HCT116 (cell line): Measurements from ENCODE around the gene HOTAIR. TPM values are rescaled to one million over a fixed set of nuclear protein-coding genes. Genes with fewer than 3 reads are reported as not detected.

ENCODE experiments used
- ATAC-seq: fragments of 200-7000 bp; cut with Tn5 transposase; 2 replicates; pipeline ENCODE4 v1.9.1; 2020; ENCODE audit warnings: mild to moderate bottlenecking, moderate library complexity
- BruUV-seq: library from RNA; stranded (reverse); fragments of 400-500 nt; replicated peaks from 2 replicates; lab custom pipeline; 2021; lab: Mats Ljungman, UMichigan
- CTCF ChIA-PET: fragments of 300-600 bp; sonication (Branson Sonifier 250); formaldehyde crosslinking; loops from one replicate; lab custom pipeline; 2021; ENCODE audit warnings: antibody characterized with exemption; lab: Charles Lee
- POLR2A ChIA-PET: fragments of 300-600, 350-600 bp; sonication (Branson Sonifier 250); formaldehyde crosslinking; loops from one replicate; lab custom pipeline; 2021; ENCODE audit warnings: antibody characterized with exemption; lab: Charles Lee
- RAD21 ChIA-PET, 2 experiments: fragments of 300-600 bp; sonication (Branson Sonifier 250); formaldehyde crosslinking; loops; one replicate each; lab custom pipeline; 2023; ENCODE audit warnings: low total read pairs in 2 of 2; ENCODE audit not compliant: uncharacterized antibody in 2 of 2, unreplicated experiment in 2 of 2, low non-redundant PET in 1 of 2; lab: Charles Lee
- DNase-seq: peaks from one replicate; pipeline ENCODE4 v3.0.0-alpha.2; 2010; ENCODE audit warnings: low read depth, low spot score
- H2AFZ ChIP-seq: fragments of 200-600 bp; shearing (Covaris generic), sonication (generic); 2 replicates; pipeline ENCODE4 v1.6.1; 2017; ENCODE audit warnings: low read depth, mixed run types, mixed read lengths, antibody characterized with exemption, low read length; ENCODE audit not compliant: poor library complexity, severe bottlenecking
- H3K27ac ChIP-seq: 2 replicates; pipeline ENCODE4 v1.5.1; 2012; ENCODE audit warnings: low read depth, low read length
- H3K27me3 ChIP-seq: fragments of 200-600 bp; sonication (generic); 2 replicates; pipeline ENCODE4 v1.6.1; 2016; ENCODE audit warnings: mixed run types, low read length, mixed read lengths; ENCODE audit not compliant: insufficient read depth
- H3K36me3 ChIP-seq, 2 experiments: fragments of 200-500 bp in 1 of 2; fragments of 200-600 bp in 1 of 2; sonication (Bioruptor generic) in 1 of 2; sonication (generic) in 1 of 2; 2 replicates each; pipeline versions ENCODE4 v1.5.1 to v1.6.1; 2014 to 2016; ENCODE audit warnings: low read length in 2 of 2, inconsistent platforms in 1 of 2, mixed read lengths in 1 of 2, mixed run types in 1 of 2; ENCODE audit not compliant: insufficient read depth in 2 of 2, control insufficient read depth in 1 of 2
- H3K4me1 ChIP-seq, 2 experiments: fragments of 200-600 bp in 1 of 2; sonication (generic) in 1 of 2; 2 replicates each; pipeline versions ENCODE4 v1.5.1 to v1.6.1; 2012 to 2017; ENCODE audit warnings: low read length in 2 of 2, inconsistent platforms in 1 of 2, mild to moderate bottlenecking in 1 of 2, mixed read lengths in 1 of 2, mixed run types in 1 of 2, moderate library complexity in 1 of 2; ENCODE audit not compliant: insufficient read depth in 2 of 2, control insufficient read depth in 1 of 2
- H3K4me2 ChIP-seq: fragments of 200-600 bp; sonication (generic); 2 replicates; pipeline ENCODE4 v1.6.1; 2017; ENCODE audit warnings: mixed run types, low read length, mixed read lengths
- H3K4me3 ChIP-seq, 2 experiments: fragments of 200-600 bp in 1 of 2; sonication (generic) in 1 of 2; replicated peaks in 1 of 2; 2 replicates each; pipeline ENCODE4 v1.5.1; 2011 to 2016; ENCODE audit warnings: low read length in 2 of 2, control low read depth in 1 of 2, low read depth in 1 of 2, mild to moderate bottlenecking in 1 of 2, mixed read lengths in 1 of 2, mixed run types in 1 of 2
- H3K79me2 ChIP-seq: fragments of 200-600 bp; sonication (generic); 2 replicates; pipeline ENCODE4 v1.6.1; 2017; ENCODE audit warnings: mild to moderate bottlenecking, mixed run types, low read length, moderate library complexity, mixed read lengths; ENCODE audit not compliant: insufficient read depth
- H3K9ac ChIP-seq: fragments of 200-600 bp; sonication (generic); 2 replicates; pipeline ENCODE4 v1.6.1; 2016; ENCODE audit warnings: low read length, mixed read lengths
- H3K9me2 ChIP-seq: fragments of 200-600 bp; sonication (generic), shearing (Covaris generic); 2 replicates; pipeline ENCODE4 v1.6.1; 2017; ENCODE audit warnings: mixed run types, mild to moderate bottlenecking, moderate library complexity; ENCODE audit not compliant: insufficient read depth
- H3K9me3 ChIP-seq, 2 experiments: fragments of 200-500 bp in 1 of 2; fragments of 200-600 bp in 1 of 2; sonication (Bioruptor generic) in 1 of 2; sonication (generic) in 1 of 2; 2 replicates each; pipeline ENCODE4 v1.6.1; 2014 to 2017; ENCODE audit warnings: low read length in 2 of 2, mixed read lengths in 2 of 2, inconsistent platforms in 1 of 2, low read depth in 1 of 2, mild to moderate bottlenecking in 1 of 2, mixed run types in 1 of 2, moderate library complexity in 1 of 2; ENCODE audit not compliant: control insufficient read depth in 1 of 2, insufficient read depth in 1 of 2
- H4K20me1 ChIP-seq: fragments of 200-600 bp; sonication (generic), shearing (Covaris generic); 2 replicates; pipeline ENCODE4 v1.6.1; 2017; ENCODE audit warnings: mixed run types, mild to moderate bottlenecking, moderate library complexity; ENCODE audit not compliant: insufficient read depth
- ATF3 ChIP-seq: IDR thresholded peaks from 2 replicates; pipeline ENCODE4 v1.6.1; 2012
- CBX3 ChIP-seq: IDR thresholded peaks from 2 replicates; pipeline ENCODE4 v1.6.1; 2012; ENCODE audit warnings: low read depth
- CTCF ChIP-seq, 3 experiments: fragments of 200-600 bp in 1 of 3; sonication (generic) in 1 of 3; IDR thresholded peaks in 2 of 3; conservative IDR thresholded peaks in 1 of 3; 2 replicates each; pipeline ENCODE4 v1.5.1; 2012 to 2017; ENCODE audit warnings: low read depth in 2 of 3, low read length in 2 of 3, antibody characterized with exemption in 1 of 3, borderline replicate concordance in 1 of 3, control low read depth in 1 of 3, mild to moderate bottlenecking in 1 of 3, mixed read lengths in 1 of 3, mixed run types in 1 of 3, moderate library complexity in 1 of 3; ENCODE audit not compliant: insufficient read depth in 1 of 3
- EGR1 ChIP-seq: IDR thresholded peaks from 2 replicates; pipeline ENCODE4 v1.6.1; 2012; ENCODE audit warnings: low read depth
- EZH2 ChIP-seq: fragments of 200-600 bp; sonication (generic); IDR thresholded peaks from 2 replicates; pipeline ENCODE4 v1.6.1; 2017; ENCODE audit warnings: antibody characterized with exemption, mixed run types
- EZH2phosphoT487 ChIP-seq: fragments of 200-600 bp; IDR thresholded peaks from 2 replicates; pipeline ENCODE4 v1.6.1; 2018; ENCODE audit warnings: antibody characterized with exemption, borderline replicate concordance
- FOSL1 ChIP-seq: IDR thresholded peaks from 2 replicates; pipeline ENCODE4 v1.6.1; 2012; ENCODE audit warnings: low read depth
- JUND ChIP-seq: IDR thresholded peaks from 2 replicates; pipeline ENCODE4 v1.6.1; 2012
- MAX ChIP-seq: IDR thresholded peaks from 2 replicates; pipeline ENCODE4 v1.6.1; 2012
- POLR2A ChIP-seq: IDR thresholded peaks from 2 replicates; pipeline ENCODE4 v1.7.0; 2011; ENCODE audit warnings: borderline replicate concordance; ENCODE audit not compliant: insufficient read depth, insufficient read length; ENCODE audit errors: extremely low read depth
- POLR2AphosphoS5 ChIP-seq: IDR thresholded peaks from 2 replicates; pipeline ENCODE4 v1.6.1; 2011; ENCODE audit warnings: mild to moderate bottlenecking, low read depth, low read length, moderate library complexity
- RAD21 ChIP-seq: IDR thresholded peaks from 2 replicates; pipeline ENCODE4 v1.6.1; 2012; ENCODE audit warnings: low read depth, mild to moderate bottlenecking
- SIN3A ChIP-seq: IDR thresholded peaks from 2 replicates; pipeline ENCODE4 v1.6.1; 2012; ENCODE audit warnings: low read depth
- SRF ChIP-seq: IDR thresholded peaks from 2 replicates; pipeline ENCODE4 v1.6.1; 2012; ENCODE audit warnings: low read depth
- TCF7L2 ChIP-seq: IDR thresholded peaks from 2 replicates; pipeline ENCODE4 v1.7.0; 2011; ENCODE audit warnings: borderline replicate concordance, inconsistent platforms; ENCODE audit not compliant: insufficient read depth, insufficient read length; ENCODE audit errors: extremely low read depth
- YY1 ChIP-seq: IDR thresholded peaks from 2 replicates; pipeline ENCODE4 v1.6.1; 2011; ENCODE audit warnings: low read length, low read depth, moderate library complexity, mild to moderate bottlenecking; ENCODE audit not compliant: insufficient replicate concordance; ENCODE audit errors: extremely low read depth
- ZFX ChIP-seq: fragments of 450-650 bp; IDR thresholded peaks from 2 replicates; pipeline ENCODE4 v1.6.1; 2017
- ZNF274 ChIP-seq: fragments of 200-500 bp; sonication (Bioruptor generic); IDR thresholded peaks from 2 replicates; pipeline ENCODE4 v1.6.1; 2014; ENCODE audit warnings: mild to moderate bottlenecking, low read depth, low read length, inconsistent platforms
- intact Hi-C: fragments of 100-400 bp; cut with micrococcal nuclease; formaldehyde crosslinking; loops from 2 replicates; pipeline ENCODE4 v1.10.0; 2022
- total RNA-seq: library from RNA; stranded (reverse); gene quantifications from one replicate; pipeline ENCODE4 v1.2.1, GENCODE V29; 2021; ENCODE audit not compliant: unreplicated experiment

HOTAIR gene
- total RNA-seq, 1 experiment from 2014 or later = 0.25 TPM

GRCh38 chr12:53971686-53972085 is 3.1 kb downstream of the HOTAIR start:
- no peak overlapping the region for H2AFZ ChIP-seq
- ATAC-seq (no peak), DNase-seq (no peak)
- no peaks in the 10 kb centered on the region for H3K9me2 ChIP-seq
- no peak overlapping the region for H3K27ac ChIP-seq
- intact Hi-C loops = no loop called here
- H4K20me1 ChIP-seq = no peaks in the 10 kb centered on the region
- CTCF ChIA-PET = no interaction called here
- H3K27me3 ChIP-seq = peaks cover 4% of the 10 kb centered on the region; the same call in 1 of the 2 replicates
- H3K4me3 ChIP-seq = no peak overlapping the region
- no peaks in the 10 kb centered on the region for H3K9me3 ChIP-seq
- no peak overlapping the region for H3K4me2 ChIP-seq
- TF ChIP-seq EGR1 = no peak
- TF ChIP-seq EZH2phosphoT487 = no peak
- TF ChIP-seq CBX3 = no peak
- no peak for TF ChIP-seq EZH2
- TF ChIP-seq RAD21 = no peak
- TF ChIP-seq ZNF274 = no peak
- TF ChIP-seq FOSL1 = no peak
- TF ChIP-seq YY1 = no peak
- TF ChIP-seq MAX = no peak
- TF ChIP-seq CTCF (IDR thresholded peaks at IDR 0.05 in 2 of 3, conservative IDR thresholded peaks at IDR 0.05 in 1 of 3; ENCODE audit: borderline replicate concordance in 1 of 3, insufficient read depth in 1 of 3, low read depth in 2 of 3, low read length in 2 of 3) = no peak
- no peak for TF ChIP-seq ATF3
- no peak for TF ChIP-seq JUND
- no peak for TF ChIP-seq POLR2AphosphoS5
- no peak for TF ChIP-seq ZFX
- no peak for TF ChIP-seq SIN3A
- TF ChIP-seq TCF7L2 = no peak
- TF ChIP-seq POLR2A = no peak
- no peak for TF ChIP-seq SRF
- TF ChIP-seq, all 23 proteins: peak for 0
- Histone ChIP-seq H3K79me2 (no peaks in the 10 kb centered on the region), H3K9ac (no peak overlapping the region), H3K36me3 (no peaks in the 10 kb centered on the region), H3K4me1 (peaks cover 0 to 14% of the 10 kb centered on the region in 2 experiments; a peak in 2 of 4 replicates)
- BruUV-seq = no TSS peak
- ChIA-PET POLR2A (no interaction called here), RAD21 (no interaction called here)
